Glomerular visceral epithelial cell (primary cell): ENCODE results near the gene CEL.
A peak's percentile ranks its signal among the peaks of the same experiment; 100 is the strongest.
"Not testable (repeated sequence)": the region's sequence is repeated elsewhere in the genome, so short reads cannot be mapped to it uniquely, and the experiment has no call there.

ENCODE experiments used
- DNase-seq: peaks from one replicate; pipeline ENCODE4 v3.0.0-alpha.2; 2016; ENCODE audit errors: extremely low spot score

The CEL gene

DNA sequence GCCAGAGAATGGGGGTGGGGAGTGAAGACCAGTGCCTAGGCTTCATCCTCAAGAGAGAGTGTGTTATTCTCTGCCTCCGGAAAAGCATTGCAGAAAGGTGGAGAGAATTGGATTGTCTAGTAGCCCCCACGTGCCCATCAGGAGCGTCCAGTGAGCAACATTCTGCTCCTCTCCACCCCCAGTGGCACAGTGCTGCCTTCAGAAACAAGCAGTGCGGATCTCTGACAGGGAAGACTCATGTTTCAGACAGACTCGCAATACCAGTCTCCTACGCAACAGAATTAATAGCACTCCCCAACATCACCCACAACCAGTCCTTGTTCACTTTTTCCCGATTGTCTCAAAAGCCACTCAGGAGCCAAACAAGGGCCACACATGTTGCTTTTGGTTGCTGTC lies 14.9 kb upstream of the CEL start:
- DNase-seq: no peak

DNA sequence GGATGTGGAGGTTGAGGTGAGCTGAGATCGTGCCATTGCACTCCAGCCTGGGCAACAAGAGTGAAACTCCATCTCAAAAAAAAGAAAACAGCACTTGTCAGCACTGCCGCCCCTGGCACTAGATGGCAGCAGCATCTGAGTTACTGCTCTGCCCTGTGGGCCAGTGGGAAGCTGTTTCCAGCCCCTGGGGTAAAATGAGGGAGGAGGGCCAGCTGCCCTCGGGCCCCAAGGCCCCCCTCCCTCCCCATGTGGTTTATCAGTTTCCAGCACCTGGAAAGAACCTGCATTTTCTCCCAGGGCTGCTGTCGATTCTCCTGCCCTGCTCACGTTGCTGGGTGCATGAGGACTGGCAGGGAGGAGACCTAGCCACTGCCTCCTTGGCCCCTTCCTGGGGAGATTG lies 13.2 kb upstream of the CEL start:
- peak; percentile 16 for DNase-seq

DNA sequence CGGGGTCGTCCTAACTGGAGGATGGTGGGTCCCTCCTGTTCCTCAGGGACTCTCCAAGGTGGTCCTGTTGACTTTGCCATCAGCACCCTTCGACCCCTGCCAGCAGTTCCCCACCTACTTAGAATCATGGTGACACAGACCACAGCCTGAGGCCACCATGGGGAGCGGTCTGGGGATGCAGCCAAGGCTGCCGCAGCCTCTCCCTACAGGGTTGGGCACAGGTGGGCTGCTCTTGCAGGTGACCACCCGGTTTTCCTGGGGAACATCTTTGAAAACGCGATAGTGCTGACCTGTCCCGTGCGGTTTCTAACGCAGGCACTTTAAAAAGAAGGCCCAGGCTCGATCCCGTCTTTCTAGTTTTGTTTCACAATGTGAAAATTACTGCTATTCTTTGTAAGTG lies 12.7 kb upstream of the CEL start:
- no peak for DNase-seq

DNA sequence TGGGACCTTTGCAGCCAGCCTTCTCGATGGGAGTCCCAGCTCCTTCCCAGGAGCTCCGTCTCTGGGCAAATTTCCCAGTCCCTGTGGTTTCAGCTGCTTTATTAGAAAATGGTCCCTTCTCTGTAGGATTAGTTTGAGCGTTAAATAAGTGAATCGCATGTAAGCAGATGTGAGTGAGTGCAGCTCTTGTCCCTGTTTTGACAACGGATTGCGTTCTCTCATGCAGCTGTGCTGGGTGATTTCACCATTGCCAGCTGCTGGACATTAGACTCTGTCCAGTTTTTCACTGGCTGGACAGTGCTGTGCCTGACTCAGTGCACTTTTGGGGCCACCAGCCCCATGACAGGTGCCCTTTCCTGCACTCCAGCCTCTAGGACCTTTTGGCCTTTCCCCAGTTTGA lies 11.6 kb upstream of the CEL start:
- DNase-seq: peak; percentile 50

DNA sequence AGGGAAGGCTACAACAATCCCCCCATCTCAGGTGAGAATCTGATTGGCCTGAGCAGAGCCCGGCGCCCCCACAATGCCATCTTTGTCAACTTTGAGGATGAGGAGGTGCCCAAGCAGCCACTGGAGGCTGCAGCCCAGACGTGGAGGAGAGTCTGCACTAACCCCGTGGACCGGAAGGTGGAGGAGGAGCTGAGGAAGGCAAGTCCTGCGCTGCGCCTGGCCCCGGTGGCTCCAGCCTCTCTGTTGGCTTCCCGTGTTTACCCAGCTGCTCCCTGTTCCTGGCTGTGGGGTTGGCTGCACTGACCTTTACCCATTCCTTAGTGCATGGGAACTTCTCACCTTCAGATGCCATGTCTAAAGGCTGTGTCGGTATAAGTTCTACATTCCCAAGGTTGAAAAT lies 11.0 kb upstream of the CEL start:
- no peak for DNase-seq

DNA sequence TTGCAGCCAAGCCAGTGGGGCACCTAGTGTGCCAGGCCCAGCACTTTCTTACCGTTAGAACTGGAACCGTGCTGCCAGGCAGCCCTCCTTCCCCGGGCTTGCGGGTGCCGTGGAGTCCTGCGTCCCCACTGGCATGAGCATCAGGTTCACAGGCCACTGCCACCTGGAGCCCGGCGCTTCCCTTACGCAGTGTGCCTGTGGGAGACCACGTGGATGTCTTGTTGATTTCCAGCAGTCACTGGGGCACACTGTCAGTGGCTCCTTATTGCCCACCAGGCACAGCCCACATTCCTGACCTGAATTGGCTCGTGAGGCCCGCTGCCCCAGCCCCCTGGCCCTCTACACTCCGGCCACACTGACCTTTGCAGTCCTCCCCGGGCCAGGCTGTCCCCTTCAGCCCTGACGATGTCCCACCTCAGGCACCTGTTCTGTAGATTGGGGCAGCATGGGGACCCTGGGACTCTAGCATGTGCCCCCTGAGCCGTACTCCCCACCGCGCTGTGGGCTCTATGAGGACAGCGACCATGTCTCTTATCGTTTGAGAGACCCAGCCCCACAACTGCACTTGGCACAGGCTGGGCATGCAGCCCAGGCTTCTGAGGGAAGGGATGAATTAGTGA lies 10.4 kb upstream of the CEL start:
- no peak for DNase-seq

DNA sequence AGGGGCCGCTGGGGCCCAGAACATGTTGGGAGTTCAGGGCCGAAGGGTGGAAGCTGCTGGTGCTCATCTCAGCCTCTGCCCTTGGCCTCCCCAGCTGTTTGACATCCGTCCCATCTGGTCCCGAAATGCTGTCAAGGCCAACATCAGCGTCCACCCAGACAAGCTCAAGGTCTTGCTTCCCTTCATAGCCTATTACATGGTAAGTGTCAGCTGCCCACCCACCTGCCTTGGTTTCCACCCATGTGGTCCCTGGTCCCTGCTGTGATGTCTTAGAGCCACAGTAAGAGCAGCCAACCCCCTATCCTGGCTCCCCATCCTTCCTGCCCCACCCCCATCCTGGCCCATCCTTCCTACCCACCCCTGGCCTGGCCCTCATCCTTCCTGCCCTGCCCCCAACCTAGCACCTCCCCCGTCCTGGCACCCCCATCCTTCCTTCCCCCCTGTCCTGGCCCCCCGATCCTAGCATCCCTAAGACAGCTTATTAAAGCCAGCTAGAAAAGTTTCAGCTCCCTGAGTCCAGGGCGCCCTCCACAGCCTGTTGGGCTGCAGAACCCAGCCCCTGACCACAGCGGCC lies 9.7 kb upstream of the CEL start:
- no peak for DNase-seq

DNA sequence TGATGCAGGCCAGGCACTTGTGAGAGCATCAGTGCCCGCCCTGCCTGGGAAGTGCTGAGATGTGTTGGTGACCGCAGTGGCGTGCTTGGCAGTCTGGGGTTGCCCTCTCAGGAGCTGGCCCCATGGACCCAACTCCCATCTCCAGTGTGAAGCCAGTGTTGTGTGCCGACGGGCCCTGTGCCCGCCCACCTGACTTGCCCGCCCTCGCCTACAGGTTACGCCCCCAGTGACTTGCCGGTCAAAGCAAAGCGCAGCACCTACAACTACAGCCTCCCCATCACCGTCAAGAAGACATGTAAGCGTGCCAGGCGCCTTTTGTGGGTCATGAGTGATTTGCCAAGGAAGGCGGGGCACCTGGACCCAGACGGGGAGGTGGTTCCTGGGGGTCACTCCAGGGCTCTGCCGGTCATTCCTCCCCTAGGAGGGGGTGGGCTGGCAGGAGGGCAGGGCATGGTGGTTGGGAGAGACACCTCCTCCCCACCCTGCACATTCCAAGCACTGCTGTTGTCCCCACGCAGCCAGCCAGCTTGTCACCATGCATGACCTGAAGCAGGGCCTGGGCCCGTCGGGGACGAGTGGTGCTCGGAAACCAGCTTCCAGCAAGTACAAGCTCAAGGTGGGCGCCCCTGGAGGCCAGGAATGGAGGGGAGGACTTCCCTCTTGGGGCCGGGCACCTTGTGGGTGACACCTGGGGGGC lies 7.4 kb upstream of the CEL start:
- no peak for DNase-seq

DNA sequence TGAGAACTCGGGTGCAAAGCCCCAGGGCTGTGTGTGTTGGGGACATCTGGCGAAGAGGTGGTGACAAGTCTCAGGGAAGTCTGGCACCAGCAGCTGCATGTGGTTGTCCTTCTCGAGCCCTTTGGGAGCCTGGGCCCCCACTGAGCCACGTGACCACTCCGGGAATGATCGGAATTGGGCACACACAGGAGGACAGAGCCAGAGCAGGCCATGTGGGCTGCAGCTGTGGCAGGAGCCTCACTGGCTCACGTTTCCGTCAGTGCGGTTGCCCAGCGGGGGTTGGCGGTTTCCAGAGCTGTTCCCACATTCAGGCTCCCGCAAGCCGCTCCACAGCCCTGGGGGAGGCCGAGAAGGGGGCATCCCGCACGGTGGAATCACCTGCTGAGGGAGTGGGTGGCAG lies 6.8 kb upstream of the CEL start:
- no peak for DNase-seq

DNA sequence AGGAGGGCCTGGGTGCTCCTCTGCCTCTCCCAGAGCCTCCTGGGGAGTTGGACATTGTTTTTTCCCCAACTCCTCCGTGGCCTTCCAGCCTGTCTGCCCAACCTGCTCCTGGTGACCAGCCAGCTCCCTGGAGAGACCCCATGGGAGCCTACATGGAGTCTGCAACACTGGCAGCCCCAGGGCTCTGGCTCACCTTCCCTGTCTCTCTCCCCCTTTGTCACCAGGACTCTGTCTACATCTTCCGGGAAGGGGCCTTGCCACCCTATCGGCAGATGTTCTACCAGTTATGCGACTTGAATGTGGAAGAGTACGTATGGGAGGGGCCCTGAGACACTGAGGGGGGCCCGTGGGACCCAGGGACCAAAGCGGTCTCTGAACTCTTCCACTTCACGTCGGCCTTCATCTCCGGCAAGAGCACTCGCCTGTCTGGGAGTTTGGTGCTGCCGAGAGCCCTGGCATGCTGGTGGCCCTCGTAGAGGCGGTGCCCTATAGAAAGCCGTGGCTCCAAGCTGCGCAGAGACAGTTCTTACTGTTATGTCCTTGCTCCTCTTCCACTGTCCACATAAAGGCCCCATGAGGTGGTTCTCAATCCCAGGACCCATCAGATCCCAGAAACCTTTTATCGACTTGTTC lies 5.9 kb upstream of the CEL start:
- DNase-seq: no peak

DNA sequence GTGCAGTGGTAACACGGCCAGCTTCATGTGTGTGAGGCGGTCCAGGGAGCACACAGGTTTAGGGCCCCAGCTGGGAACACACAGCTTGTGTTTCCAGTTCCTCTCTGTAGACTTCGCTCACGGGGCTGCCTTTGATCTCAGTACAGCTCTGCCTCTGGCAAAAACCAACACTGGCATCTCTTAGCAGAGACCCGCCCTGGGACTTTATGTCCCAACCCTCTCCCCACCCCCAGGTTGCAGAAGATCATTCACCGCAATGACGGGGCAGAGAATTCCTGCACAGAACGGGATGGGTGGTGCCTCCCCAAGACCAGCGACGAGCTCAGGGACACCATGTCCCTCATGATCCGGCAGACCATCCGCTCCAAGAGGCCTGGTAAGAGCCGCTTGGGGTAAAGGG lies 5.2 kb upstream of the CEL start:
- no peak for DNase-seq

DNA sequence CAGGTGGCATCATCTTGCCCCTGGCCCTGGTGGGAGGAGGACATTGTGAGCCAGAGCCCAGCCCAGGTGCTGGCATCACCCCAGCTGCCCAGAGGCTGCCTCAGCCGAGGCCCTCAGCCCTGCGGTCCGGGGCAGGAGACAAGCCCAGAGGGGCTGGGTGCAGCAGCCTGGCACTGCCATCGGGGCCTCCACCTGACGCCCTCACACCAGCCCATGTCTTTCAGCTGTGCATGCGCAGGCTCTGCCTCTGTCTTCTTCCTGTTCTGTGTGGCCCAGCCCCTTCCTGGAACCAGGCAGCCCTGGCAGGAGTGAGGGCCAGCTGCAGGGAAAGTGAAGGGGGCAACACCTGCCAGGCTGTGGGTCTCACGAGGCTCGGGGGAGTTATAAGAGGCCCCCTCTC lies 4.8 kb upstream of the CEL start:
- DNase-seq: no peak

DNA sequence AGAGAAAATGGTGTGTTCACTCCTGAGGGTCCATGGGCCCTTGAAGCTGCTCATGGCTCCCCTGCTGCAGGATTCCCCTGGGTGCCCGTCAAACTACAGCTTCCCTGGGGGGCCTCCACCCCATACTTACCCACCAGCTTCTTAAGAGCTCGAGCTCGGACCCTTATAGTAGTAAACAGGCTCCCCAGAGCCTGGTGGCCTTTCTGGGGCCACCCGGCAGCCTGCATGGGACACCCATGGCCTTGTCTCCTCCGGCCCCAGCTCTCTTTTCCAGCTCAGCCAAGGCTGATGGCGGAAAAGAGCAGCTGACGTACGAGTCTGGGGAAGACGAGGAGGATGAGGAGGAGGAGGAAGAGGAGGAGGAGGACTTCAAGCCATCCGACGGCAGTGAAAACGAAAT lies 4.2 kb upstream of the CEL start:
- DNase-seq: no peak

DNA sequence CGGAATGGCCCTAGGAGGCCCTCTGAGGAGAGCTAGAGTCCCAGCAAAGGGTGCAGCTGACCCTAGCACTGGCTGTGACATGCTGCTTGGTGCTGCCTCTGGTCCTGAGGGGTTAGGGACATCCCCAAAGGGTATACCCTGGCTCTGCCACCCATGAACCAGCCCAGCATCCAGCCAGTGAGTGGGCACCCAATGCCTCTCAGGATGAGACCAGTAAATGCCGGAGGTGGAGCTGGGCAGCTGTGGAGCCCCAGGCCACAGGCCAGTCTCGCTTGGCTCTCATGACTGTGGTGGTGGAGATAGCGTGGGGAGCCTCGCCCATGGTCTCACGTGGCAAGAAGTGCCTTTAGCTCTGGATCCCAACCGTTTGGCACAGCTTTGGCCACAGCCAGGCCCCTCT lies 3.7 kb upstream of the CEL start:
- no peak for DNase-seq

DNA sequence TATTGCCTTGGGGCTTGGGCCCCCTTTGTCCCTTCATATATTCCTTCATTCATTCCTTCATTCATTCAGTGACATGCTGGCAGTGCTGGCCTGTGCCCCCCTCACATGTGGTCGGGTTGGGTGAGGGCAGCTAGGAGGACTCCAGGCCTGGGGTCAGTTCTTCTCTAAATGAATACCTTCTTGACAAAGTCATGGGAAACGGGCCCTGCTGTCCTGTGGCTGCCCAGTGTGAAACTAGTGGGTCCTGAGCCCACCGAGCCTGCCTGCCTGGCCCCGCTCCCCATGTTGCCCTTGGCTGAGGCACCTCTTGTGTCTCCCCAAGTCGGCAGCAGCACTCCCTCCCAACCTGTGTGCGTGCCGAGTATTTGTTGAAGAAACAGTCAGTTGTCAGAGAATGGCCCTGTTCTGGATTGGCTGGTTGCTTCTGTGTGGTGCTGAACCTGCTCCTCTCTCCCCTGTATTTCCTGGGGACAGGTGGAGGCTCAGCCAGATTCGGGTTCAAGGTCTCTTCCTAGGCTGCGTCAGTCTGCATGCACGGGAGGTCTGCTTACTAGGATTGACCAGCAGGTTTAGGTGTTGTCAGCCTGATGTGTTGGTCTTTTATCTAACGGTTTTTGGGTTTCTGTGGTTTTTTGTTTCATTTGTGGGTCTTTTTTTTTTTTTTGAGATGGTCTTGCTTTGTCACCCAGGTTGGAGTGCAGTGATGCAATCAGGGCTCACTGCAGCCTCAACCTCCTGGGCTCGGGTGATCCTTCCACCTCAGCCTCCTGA lies 3.0 kb upstream of the CEL start:
- DNase-seq: no peak

DNA sequence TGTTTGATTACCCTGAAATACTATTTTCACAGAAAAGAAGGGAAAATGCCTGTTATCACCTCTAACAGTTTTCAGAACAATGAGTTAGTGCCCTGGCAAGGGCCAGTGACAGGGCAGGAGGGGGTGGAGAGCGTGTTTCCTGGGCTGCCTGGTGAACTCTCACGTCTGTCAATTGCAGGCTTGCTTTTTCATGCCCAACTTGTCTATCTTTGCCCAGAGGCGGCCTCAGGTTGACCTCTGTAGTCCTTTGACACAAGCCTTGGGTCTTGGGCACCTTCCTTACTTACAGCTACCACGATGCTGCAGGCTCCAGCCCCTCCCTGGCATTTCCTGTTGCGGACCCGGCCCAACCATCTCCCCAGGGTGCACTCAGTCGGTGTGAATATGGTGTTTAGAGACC lies 2.2 kb upstream of the CEL start:
- DNase-seq: no peak

DNA sequence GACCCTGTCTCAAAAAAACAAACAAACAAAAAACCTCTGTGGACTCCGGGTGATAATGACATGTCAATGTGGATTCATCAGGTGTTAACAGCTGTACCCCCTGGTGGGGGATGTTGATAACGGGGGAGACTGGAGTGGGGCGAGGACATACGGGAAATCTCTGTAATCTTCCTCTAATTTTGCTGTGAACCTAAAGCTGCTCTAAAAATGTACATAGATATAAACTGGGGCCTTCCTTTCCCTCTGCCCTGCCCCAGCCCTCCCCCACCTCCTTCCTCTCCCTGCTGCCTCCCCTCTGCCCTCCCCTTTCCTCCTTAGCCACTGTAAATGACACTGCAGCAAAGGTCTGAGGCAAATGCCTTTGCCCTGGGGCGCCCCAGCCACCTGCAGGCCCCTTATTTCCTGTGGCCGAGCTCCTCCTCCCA lies 1.4 kb upstream of the CEL start:
- no peak for DNase-seq

DNA sequence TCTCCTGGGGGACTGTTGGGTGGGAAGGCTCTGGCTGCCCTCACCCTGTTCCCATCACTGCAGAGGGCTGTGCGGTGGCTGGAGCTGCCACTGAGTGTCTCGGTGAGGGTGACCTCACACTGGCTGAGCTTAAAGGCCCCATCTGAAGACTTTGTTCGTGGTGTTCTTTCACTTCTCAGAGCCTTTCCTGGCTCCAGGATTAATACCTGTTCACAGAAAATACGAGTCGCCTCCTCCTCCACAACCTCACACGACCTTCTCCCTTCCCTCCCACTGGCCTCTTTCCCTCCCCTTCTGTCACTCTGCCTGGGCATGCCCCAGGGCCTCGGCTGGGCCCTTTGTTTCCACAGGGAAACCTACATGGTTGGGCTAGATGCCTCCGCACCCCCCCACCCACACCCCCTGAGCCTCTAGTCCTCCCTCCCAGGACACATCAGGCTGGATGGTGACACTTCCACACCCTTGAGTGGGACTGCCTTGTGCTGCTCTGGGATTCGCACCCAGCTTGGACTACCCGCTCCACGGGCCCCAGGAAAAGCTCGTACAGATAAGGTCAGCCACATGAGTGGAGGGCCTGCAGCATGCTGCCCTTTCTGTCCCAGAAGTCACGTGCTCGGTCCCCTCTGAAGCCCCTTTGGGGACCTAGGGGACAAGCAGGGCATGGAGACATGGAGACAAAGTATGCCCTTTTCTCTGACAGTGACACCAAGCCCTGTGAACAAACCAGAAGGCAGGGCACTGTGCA lies 590 bp upstream of the CEL start:
- DNase-seq: peak; percentile 14

DNA sequence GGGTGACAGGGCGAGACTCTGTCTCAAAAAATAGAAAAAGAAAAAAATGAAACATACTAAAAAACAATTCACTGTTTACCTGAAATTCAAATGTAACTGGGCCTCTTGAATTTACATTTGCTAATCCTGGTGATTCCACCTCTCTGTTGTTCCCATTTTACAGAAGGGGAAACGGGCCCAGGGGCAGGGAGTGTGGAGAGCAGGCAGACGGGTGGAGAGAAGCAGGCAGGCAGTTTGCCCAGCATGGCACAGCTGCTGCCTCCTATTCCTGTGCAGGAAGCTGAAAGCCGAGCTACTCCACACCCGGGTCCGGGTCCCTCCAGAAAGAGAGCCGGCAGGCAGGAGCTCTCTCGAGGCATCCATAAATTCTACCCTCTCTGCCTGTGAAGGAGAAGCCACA lies 788 bp downstream of the CEL start:
- DNase-seq: not testable (repeated sequence)

DNA sequence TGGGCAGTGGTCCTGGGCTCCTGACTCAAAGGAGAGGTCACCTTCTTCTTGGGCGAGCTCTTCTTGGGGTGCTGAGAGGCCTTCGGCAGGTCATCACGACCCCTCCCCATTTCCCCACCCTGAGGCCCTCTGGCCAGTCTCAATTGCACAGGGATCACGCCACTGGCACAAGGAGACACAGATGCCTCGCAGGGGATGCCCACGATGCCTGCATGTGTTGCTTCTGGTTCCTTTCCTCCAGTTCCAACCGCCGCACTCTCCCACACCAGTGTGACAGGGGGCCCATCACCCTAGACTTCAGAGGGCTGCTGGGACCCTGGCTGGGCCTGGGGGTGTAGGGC lies 1.3 kb downstream of the CEL start:
- DNase-seq: no peak

DNA sequence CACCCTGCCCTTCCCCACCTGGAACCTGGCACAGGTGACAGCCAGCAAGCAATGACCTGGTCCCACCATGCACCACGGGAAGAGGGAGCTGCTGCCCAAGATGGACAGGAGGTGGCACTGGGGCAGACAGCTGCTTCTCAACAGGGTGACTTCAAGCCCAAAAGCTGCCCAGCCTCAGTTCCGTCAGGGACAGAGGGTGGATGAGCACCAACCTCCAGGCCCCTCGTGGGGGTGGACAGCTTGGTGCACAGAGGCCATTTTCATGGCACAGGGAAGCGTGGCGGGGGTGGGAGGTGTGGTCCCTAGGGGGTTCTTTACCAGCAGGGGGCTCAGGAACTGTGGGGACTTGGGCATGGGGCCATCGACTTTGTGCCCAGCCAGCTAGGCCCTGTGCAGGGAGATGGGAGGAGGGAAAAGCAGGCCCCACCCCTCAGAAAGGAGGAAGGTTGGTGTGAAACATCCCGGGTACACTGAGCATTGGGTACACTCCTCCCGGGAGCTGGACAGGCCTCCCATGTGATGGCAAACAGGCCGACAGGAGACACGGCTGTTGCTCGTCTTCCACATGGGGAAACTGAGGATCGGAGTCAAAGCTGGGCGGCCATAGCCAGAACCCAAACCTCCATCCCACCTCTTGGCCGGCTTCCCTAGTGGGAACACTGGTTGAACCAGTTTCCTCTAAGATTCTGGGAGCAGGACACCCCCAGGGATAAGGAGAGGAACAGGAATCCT lies 1.9 kb downstream of the CEL start:
- no peak for DNase-seq
